ENCODE measurements around the gene ACVR1B.
"Not testable (repeated sequence)": the region's sequence is repeated elsewhere in the genome, so short reads cannot be mapped to it uniquely, and the experiment has no call there.

Gene ACVR1B

DNA sequence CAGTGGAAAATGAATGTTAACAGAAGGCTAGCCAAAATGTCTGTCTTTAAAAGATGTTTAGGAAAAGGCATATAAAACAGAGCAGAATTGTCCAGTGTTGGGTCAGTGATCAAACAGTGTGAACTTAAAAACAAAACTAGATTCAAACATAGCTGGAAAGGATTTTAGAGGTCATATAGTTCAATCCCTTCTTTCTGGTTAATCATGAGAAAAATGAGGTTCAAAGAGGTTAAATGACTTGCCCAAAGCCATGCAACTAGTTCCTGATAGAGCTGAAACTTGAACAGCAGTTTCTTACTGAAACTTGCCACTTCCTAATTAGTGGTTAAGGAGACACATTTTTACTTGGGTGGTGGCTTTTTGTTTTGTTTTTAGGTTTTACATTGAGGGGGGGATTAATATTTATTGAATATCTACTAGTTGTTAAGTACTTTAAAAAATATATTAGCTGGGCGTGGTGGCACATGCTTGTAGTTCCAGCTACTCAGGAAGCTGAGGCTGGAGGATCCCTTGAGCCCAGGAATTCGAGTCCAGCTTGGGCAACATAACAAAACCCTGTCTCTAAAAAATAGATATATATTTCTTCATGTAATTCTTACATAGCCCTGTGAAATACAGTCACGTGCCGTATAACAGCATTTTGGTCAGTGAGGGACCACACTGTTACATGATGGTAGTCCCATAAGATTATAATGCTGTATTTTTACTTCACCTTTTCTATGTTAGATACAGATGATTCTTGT lies 20.4 kb downstream of the ACVR1B start:
- peaks cover 17% of the 10 kb centered on the region for H3K36me3 ChIP-seq (ENCODE audit: control insufficient read depth, insufficient read depth, low read length)
- H3K4me3 ChIP-seq (ENCODE audit: low read length): no peak overlapping the region
- H3K4me1 ChIP-seq (ENCODE audit: control insufficient read depth, insufficient read depth, low read length): peaks cover 19% of the 10 kb centered on the region
- no peak overlapping the region for H3K9ac ChIP-seq (ENCODE audit: low read length)
- H3K27ac ChIP-seq (ENCODE audit: low read depth, low read length): no peak overlapping the region
- H3K27me3 ChIP-seq (ENCODE audit: control insufficient read depth, insufficient read depth, low read length): no peaks in the 10 kb centered on the region

DNA sequence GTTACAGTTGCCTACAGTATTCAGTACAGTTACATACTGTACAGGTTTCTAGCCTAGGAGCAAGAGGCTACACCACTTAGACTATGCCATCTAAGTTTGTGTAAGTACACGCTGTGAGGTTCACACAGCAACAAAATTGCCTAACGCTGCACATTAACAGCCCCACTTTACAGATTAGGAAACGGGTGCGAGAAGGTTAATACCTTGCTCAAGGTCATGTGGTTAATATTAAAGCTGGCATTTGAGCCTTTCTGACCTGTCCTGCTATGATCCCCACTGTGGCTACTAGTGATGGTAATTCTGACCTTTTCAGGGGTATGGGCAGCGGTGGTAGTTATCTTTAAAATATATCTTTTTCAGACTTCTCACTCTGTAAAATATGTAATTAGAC lies 20.9 kb downstream of the ACVR1B start:
- Histone ChIP-seq H3K4me3 (ENCODE audit: low read length) (no peak overlapping the region), H3K4me1 (ENCODE audit: control insufficient read depth, insufficient read depth, low read length) (peaks cover 19% of the 10 kb centered on the region), H3K9ac (ENCODE audit: low read length) (no peak overlapping the region)

GRCh38 chr12:51972849-51973273 lies 21.4 kb downstream of the ACVR1B start:
- Histone ChIP-seq H3K27me3 (ENCODE audit: control insufficient read depth, insufficient read depth, low read length) (no peaks in the 10 kb centered on the region), H3K4me3 (ENCODE audit: low read length) (no peak overlapping the region), H3K36me3 (ENCODE audit: control insufficient read depth, insufficient read depth, low read length) (peaks cover 20% of the 10 kb centered on the region), H3K4me1 (ENCODE audit: control insufficient read depth, insufficient read depth, low read length) (peaks cover 19% of the 10 kb centered on the region), H3K9ac (ENCODE audit: low read length) (no peak overlapping the region), H3K27ac (ENCODE audit: low read depth, low read length) (peak overlapping the region; percentile 21)

More for the DNA sequence above, 20.9 kb downstream of the ACVR1B start:
- Histone ChIP-seq H3K27me3 (ENCODE audit: control insufficient read depth, insufficient read depth, low read length) (no peaks in the 10 kb centered on the region), H3K36me3 (ENCODE audit: control insufficient read depth, insufficient read depth, low read length) (peaks cover 19% of the 10 kb centered on the region), H3K27ac (ENCODE audit: low read depth, low read length) (no peak overlapping the region)

DNA sequence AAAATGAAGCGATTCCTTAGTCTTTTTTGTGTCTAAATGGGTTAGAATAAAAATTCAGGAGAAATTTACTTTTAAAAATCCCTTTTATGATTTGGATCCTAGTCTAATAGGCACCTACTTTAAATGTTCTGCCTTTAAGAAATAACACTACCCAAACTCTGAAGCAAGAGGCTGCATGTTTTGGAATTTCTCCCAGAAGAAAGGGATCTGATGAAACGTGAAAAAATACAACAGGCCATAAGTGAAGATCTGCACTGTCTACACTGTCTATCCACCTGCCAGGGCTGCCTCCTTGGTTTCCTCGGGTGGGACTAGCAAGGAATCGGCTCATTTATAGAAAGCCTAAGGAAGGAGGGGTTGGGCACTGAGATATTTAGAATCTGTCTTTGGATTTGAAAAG lies 22.1 kb downstream of the ACVR1B start:
- Histone ChIP-seq H3K4me1 (ENCODE audit: control insufficient read depth, insufficient read depth, low read length) (peaks cover 19% of the 10 kb centered on the region), H3K9ac (ENCODE audit: low read length) (no peak overlapping the region), H3K27ac (ENCODE audit: low read depth, low read length) (no peak overlapping the region), H3K27me3 (ENCODE audit: control insufficient read depth, insufficient read depth, low read length) (no peaks in the 10 kb centered on the region), H3K4me3 (ENCODE audit: low read length) (no peak overlapping the region), H3K36me3 (ENCODE audit: control insufficient read depth, insufficient read depth, low read length) (peaks cover 22% of the 10 kb centered on the region)

- no peak overlapping the region for H3K27ac ChIP-seq (ENCODE audit: low read depth, low read length)
- no peaks in the 10 kb centered on the region for H3K27me3 ChIP-seq (ENCODE audit: control insufficient read depth, insufficient read depth, low read length)
- no peak overlapping the region for H3K4me3 ChIP-seq (ENCODE audit: low read length)
- H3K4me1 ChIP-seq (ENCODE audit: control insufficient read depth, insufficient read depth, low read length): peaks cover 19% of the 10 kb centered on the region
- peaks cover 22% of the 10 kb centered on the region for H3K36me3 ChIP-seq (ENCODE audit: control insufficient read depth, insufficient read depth, low read length)
- no peak overlapping the region for H3K9ac ChIP-seq (ENCODE audit: low read length)
These were observed 23.1 kb downstream of the ACVR1B start for GRCh38 chr12:51974646-51975045.

- peaks cover 22% of the 10 kb centered on the region for H3K36me3 ChIP-seq (ENCODE audit: control insufficient read depth, insufficient read depth, low read length)
- H3K4me1 ChIP-seq (ENCODE audit: control insufficient read depth, insufficient read depth, low read length): peaks cover 19% of the 10 kb centered on the region
- no peak overlapping the region for H3K27ac ChIP-seq (ENCODE audit: low read depth, low read length)
- no peaks in the 10 kb centered on the region for H3K27me3 ChIP-seq (ENCODE audit: control insufficient read depth, insufficient read depth, low read length)
- H3K9ac ChIP-seq (ENCODE audit: low read length): no peak overlapping the region
- no peak overlapping the region for H3K4me3 ChIP-seq (ENCODE audit: low read length)
These were observed 23.7 kb downstream of the ACVR1B start for GRCh38 chr12:51975196-51975595.

DNA sequence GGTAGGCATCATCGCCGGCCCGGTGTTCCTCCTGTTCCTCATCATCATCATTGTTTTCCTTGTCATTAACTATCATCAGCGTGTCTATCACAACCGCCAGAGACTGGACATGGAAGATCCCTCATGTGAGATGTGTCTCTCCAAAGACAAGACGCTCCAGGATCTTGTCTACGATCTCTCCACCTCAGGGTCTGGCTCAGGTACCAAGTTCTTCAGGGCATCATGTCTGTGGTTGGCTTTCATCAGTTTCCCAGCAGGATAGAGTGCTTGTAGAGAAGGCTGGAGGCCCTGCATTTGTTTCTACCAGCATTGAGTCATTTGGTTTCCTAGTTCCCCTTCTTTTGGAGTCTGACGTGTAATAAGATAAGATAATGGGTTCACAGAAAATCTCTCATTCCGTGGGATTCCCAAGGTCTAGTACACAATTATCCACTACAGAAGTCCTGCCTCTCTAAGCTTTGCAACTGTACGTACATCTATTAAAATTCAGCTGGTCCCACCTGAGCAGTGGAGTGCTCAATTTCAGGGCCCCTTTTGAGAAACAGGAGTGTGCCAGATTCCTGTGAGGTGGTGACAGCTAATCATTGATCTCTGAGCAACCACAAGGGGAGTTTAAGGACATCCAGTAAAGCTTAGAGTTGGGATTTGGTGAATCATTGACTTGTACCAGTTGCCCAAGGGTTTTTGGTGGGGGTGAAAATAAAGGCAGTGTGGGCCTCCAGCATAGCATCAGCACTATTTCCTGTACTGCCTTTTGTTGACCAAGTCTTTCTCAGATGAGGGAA lies 25.1 kb downstream of the ACVR1B start:
- Histone ChIP-seq H3K36me3 (ENCODE audit: control insufficient read depth, insufficient read depth, low read length) (peaks cover 22% of the 10 kb centered on the region), H3K4me3 (ENCODE audit: low read length) (no peak overlapping the region), H3K9ac (ENCODE audit: low read length) (no peak overlapping the region), H3K27me3 (ENCODE audit: control insufficient read depth, insufficient read depth, low read length) (no peaks in the 10 kb centered on the region), H3K27ac (ENCODE audit: low read depth, low read length) (no peak overlapping the region), H3K4me1 (ENCODE audit: control insufficient read depth, insufficient read depth, low read length) (peaks cover 13% of the 10 kb centered on the region)

- Histone ChIP-seq H3K4me3 (ENCODE audit: low read length) (no peak overlapping the region), H3K4me1 (ENCODE audit: control insufficient read depth, insufficient read depth, low read length) (peaks cover 11% of the 10 kb centered on the region), H3K27me3 (ENCODE audit: control insufficient read depth, insufficient read depth, low read length) (no peaks in the 10 kb centered on the region), H3K9ac (ENCODE audit: low read length) (no peak overlapping the region), H3K36me3 (ENCODE audit: control insufficient read depth, insufficient read depth, low read length) (peaks cover 23% of the 10 kb centered on the region), H3K27ac (ENCODE audit: low read depth, low read length) (no peak overlapping the region)
These were observed 25.8 kb downstream of the ACVR1B start for GRCh38 chr12:51977320-51977753.

DNA sequence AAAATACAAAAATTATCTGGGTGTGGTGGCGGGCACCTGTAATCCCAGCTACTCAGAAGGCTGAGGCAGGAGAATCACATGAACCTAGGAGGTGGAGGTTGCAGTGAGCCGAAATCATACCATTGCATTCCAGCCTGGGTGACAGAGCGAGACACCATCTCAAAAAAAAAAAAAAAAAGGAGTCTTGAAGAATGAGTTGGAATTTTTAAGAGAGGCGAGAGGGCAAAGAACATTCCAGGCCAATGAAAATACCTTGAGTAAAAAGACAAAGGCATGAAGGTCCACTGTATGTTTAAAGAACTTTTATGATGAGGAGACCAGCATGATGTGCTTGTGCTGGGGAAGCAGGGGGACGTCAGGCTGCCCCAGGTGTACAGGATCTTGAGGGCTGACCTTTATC lies 27.8 kb downstream of the ACVR1B start:
- H3K4me1 ChIP-seq (ENCODE audit: control insufficient read depth, insufficient read depth, low read length); H3K9ac ChIP-seq (ENCODE audit: low read length); H3K27ac ChIP-seq (ENCODE audit: low read depth, low read length); H3K27me3 ChIP-seq (ENCODE audit: control insufficient read depth, insufficient read depth, low read length); H3K4me3 ChIP-seq (ENCODE audit: low read length): not testable (repeated sequence)
- peaks cover 37% of the 10 kb centered on the region for H3K36me3 ChIP-seq (ENCODE audit: control insufficient read depth, insufficient read depth, low read length)

GRCh38 chr12:51980051-51980808 lies 28.7 kb downstream of the ACVR1B start:
- peaks cover 38% of the 10 kb centered on the region for H3K36me3 ChIP-seq (ENCODE audit: control insufficient read depth, insufficient read depth, low read length)
- no peak overlapping the region for H3K4me3 ChIP-seq (ENCODE audit: low read length)
- no peaks in the 10 kb centered on the region for H3K4me1 ChIP-seq (ENCODE audit: control insufficient read depth, insufficient read depth, low read length)
- no peaks in the 10 kb centered on the region for H3K27me3 ChIP-seq (ENCODE audit: control insufficient read depth, insufficient read depth, low read length)
- no peak overlapping the region for H3K9ac ChIP-seq (ENCODE audit: low read length)
- no peak overlapping the region for H3K27ac ChIP-seq (ENCODE audit: low read depth, low read length)

GRCh38 chr12:51980809-51981127 lies 29.3 kb downstream of the ACVR1B start:
- H3K9ac ChIP-seq (ENCODE audit: low read length): no peak overlapping the region
- H3K27me3 ChIP-seq (ENCODE audit: control insufficient read depth, insufficient read depth, low read length): no peaks in the 10 kb centered on the region
- H3K4me3 ChIP-seq (ENCODE audit: low read length): no peak overlapping the region
- H3K27ac ChIP-seq (ENCODE audit: low read depth, low read length): no peak overlapping the region
- peaks cover 37% of the 10 kb centered on the region for H3K36me3 ChIP-seq (ENCODE audit: control insufficient read depth, insufficient read depth, low read length)
- H3K4me1 ChIP-seq (ENCODE audit: control insufficient read depth, insufficient read depth, low read length): no peaks in the 10 kb centered on the region

- no peak overlapping the region for H3K27ac ChIP-seq (ENCODE audit: low read depth, low read length)
- H3K36me3 ChIP-seq (ENCODE audit: control insufficient read depth, insufficient read depth, low read length): peaks cover 21% of the 10 kb centered on the region
- H3K27me3 ChIP-seq (ENCODE audit: control insufficient read depth, insufficient read depth, low read length): no peaks in the 10 kb centered on the region
- H3K4me1 ChIP-seq (ENCODE audit: control insufficient read depth, insufficient read depth, low read length): no peaks in the 10 kb centered on the region
- no peak overlapping the region for H3K9ac ChIP-seq (ENCODE audit: low read length)
- no peak overlapping the region for H3K4me3 ChIP-seq (ENCODE audit: low read length)
These were observed 33.2 kb downstream of the ACVR1B start for GRCh38 chr12:51984657-51985056.
